NOMO-1 (cell line): ENCODE measurements around the gene RBBP5.
"Not testable (repeated sequence)": the region's sequence is repeated elsewhere in the genome, so short reads cannot be mapped to it uniquely, and the experiment has no call there.

ENCODE experiments used
- DNase-seq, 2 experiments: peaks; one replicate each; lab custom pipeline; 2025; ENCODE audit not compliant: unreplicated experiment in 2 of 2; lab: John Stamatoyannopoulos, UW

RBBP5 gene, protein sequence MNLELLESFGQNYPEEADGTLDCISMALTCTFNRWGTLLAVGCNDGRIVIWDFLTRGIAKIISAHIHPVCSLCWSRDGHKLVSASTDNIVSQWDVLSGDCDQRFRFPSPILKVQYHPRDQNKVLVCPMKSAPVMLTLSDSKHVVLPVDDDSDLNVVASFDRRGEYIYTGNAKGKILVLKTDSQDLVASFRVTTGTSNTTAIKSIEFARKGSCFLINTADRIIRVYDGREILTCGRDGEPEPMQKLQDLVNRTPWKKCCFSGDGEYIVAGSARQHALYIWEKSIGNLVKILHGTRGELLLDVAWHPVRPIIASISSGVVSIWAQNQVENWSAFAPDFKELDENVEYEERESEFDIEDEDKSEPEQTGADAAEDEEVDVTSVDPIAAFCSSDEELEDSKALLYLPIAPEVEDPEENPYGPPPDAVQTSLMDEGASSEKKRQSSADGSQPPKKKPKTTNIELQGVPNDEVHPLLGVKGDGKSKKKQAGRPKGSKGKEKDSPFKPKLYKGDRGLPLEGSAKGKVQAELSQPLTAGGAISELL

DNA sequence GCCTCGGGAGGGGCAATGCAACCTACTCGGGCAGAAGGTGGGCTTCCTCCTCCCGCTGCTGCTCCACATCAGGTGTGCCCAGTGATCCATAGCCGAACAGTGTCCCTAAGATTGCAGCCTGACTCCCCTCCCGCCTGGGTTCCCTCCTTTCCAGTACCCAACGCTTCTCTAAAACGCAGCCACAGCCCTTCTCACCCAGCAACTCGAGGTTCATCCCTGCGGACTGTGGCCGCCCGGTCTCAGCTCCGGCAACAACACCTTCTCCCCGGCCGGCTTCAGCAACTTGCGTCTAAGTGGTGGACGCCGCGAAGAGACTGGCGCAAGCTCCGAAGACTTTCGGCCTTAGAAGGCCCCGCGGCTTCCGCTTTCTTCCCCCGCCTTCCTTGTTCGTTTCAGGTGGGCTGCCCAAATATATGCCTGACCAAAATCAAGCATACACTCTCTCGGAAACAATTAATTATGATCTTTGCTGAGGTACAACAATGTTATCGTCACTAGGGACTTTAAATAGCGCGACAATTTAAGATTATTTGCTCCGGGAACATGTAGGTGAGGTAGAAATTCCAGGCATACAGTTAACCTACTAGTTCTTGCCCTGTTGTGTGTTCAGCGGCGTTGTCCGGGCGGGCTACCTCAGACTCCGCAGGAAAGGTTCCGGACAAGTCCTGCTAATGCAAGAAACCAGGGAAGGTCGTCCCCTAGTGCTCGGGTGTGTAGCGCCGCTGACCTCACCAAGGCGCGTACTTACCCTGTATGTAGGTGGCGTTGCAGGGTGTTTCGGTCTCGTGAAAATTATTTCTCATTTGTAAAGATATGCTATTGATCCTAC is at the start of gene RBBP5:
Gene RBBP5, minus strand, starts transcription at position 319 of the 829 bp plus-strand sequence. Its CDS starts 105 bp downstream, at position 214.
- peak; percentile 87 to 97 for DNase-seq

DNA sequence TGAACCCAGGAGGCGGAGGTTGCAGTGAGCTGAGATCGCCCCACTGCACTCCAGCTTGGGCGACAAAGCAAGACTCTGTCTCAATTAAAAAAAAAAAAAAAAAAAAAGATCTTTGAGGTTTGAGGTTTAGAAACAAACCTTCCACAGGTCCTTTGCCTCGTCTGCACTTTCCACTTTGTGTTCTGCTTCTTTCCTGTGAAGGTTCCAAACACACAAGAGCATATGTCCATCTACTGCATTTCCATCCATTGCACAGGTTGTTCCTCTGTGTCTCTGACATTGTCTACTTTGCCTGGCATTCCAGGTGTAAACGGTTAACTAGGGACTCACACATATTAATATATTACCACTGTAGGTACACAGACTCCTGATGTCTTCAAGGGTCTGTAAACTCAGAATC is 49.6 kb upstream of the RBBP5 start:
- DNase-seq = no peak

DNA sequence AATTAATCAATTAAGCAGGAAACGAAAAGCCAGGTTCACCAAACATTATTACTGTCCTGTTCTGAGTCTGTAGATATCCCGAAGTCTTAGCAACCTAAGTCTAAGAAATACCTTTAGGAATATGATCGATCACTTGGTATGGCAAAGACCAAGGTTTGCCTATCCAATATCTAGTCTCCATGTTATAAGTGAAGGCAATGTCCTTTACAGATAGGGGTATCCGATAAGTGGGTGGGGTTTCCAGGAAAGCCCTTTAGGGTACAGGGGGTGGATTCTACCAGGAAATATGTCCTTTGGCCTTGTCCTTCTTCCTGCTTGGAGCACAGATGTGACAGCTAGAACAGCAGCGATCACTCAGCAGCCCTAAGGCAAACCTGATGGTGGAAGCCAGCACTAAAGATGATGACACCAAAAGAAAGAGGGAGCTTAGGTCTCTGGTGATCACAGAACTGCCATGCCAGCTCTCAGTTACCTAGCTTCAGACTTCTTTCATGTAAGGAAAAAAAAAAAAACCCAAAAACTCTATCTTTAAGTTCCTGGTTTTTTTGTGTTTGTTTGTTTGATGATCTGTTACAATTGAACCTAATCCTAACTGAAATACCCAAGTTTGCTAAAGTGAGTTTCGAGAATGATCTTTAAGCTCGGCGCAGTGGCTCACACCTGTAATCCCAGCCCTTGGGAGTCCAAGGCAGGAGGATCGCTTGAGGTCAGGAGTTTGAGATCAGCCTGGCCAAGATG is 48.9 kb upstream of the RBBP5 start:
- DNase-seq = no peak

- DNase-seq = no peak
Observed at GRCh38 chr1:205169248-205169647, 47.5 kb upstream of the RBBP5 start.

DNA sequence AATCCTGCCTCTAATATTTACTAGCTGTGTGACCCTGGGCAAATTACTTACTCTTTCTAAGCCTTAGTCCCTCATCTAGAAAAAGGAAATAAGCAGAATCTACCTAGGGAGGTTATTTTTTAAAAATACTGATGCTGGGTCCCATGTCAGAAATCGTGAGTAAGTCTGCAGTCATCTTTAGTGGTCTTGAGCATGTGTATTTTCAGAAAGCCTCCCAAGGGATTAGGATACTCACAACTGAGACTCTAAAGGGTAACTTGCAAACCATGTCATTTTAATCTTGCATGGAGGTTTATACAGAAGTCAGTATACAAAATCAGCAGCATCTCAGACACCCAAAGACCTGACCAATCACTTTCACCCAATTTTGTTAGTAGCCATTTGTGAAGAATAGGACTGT is 46.5 kb upstream of the RBBP5 start:
- no peak for DNase-seq

DNA sequence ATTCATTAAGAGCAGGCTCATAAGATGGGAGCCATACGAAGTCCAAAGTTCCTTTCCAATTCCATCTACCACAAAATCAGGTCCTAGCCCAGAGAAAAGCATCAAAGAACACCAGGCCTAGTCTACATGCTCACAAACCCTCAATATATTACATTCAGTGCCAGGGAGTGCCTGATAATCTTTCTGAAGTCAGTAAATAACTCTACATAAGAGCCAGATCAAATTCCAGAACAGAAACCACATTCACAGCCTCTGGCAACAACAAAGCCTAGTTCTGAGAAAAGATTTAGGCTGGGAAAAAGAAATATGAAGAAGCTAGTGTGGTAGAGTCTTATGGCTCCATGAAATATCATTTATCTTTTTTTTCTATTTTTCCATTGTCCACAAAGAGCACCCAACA is 40.5 kb upstream of the RBBP5 start:
- no peak for DNase-seq

DNA sequence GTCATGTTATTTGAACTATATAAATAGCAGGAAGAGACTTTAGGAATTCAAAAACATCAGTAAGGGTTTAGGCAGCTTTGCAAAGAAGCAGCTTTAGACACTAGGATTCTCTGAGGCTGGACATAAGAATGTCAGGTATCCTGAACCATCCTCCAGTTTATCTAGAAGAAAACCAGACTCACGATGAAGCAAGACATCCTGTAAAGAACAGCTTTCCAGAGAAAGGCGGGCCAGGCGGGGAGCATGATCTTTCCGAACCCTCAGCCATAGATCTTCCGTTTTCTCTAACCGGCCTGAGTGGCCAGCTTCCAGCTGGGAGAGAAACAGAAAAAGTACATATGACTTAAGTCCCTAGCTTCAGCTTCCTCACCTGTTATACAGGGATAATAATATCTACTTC is 39.3 kb upstream of the RBBP5 start:
- DNase-seq = no peak

GRCh38 chr1:205158048-205158616 is 36.4 kb upstream of the RBBP5 start:
- DNase-seq = no peak

DNA sequence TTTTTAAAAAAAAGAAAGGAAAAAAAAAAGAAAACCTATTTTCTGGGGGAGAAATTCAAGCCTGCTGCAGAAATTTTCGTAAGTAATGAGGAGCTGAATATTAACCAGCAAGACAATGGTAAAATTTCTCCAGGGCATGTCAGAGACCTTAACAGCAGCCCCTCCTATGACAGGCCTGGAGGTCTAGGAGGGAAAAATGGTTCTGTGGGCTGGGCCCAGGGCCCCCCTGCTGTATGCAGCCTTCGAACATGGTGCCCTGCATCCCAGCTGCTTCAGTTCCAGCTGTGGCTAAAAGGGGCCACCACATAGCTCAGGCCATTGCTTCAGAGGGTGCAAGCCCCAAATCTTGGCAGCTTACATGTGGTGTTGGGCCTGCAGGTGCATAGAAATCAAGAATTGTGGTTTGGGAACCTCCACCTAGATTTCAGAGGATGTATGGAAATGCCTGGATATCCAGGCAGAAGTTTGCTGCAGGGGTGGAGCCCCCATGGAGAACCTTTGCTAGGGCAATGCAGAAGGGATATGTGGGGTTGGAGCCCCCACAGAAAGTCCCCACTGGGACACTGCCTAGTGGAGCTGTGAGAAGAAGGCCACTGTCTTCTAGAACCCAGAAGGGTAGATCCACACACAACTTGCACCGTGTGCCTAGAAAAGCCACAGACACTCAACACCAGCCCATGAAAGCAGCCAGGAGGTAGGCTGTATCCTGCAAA is 34.0 kb upstream of the RBBP5 start:
- DNase-seq = not testable (repeated sequence)

DNA sequence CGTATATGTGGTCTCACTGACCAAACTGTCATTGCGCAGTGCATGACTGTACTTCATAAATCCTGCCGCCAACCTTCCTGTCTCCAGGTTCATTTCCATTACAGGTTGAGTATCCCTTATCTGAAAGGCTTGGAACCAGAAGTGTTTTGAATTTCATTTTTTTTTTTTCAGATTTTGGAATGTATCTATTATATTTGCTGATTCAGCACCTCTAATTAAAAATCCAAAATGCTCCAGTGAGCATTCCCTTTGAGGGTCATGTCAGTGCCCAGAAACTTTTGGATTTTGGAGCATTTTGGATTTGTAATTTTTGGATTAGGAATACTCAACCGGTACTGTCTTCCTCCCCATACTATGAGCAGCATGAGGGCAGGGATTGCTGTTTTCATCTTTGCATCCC is 30.7 kb upstream of the RBBP5 start:
- no peak for DNase-seq

DNA sequence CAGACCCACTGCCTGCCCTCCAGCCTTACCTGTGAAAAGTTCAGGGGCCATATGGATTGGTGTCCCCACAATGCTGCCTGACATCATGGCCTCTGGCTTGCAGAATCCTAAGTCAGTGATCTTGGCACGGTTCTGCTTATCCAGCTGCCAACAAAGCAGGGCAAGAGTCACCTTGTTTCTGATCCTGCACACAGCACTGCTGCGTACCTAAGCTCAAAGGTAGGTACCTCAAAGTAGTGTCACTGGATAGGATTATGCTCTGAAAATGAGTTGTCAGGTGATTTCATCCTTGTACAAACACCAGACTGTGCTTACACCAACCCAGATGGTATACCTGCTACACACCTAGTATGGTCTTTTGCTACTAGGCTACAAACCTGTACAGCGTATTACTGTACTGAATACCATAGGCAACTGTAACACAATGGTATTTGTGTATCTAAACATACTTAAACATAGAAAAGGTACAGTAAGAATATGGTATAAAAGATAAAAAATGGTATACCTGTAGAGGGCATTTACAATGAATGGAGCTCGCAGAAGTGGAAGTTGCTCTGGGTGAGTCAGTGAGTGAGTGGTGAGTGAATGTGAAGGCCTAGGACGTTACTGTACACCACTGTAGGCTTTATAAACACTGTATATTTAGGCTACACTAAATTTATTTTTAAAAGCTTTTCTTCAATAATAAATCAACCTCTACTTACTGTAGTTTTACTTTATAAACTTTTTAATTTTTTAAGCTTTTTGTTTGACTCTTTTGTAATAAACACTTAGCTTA is 29.1 kb upstream of the RBBP5 start:
- no peak for DNase-seq

DNA sequence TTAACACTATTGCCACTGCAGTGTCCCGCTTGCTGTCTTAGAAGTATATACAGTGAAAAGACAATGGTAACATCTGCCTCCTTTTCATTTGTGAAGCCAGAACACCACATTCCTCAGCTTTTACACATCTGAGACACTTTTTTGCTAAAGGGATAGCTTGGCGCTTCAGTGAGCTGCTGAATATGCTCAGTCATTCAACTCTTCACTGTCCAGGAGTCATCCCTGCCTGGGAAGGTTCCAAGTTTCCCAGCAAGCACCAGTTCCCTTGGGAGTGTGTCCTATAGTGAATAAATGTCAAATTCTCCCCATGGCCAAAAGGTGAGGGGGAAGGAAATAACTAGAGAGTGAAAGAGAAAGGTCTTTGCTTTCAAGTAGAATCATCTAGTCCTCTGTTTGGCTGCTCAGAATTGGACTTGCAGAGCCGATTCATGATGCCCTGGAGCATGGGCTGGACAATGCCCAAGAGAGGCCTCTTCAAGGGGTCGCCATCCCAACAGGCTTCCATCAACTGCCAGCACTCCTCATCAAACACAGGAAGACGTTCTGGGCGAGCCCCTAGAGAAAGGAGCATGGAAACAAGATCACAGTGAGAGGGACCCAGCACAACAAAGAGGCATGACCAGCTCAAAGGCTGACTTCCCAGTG is 25.5 kb upstream of the RBBP5 start:
- DNase-seq = no peak

GRCh38 chr1:205144751-205145150 is 23.0 kb upstream of the RBBP5 start:
- DNase-seq = no peak

- DNase-seq = no peak
Observed at GRCh38 chr1:205144046-205144720, 22.4 kb upstream of the RBBP5 start.

- no peak for DNase-seq
Observed at GRCh38 chr1:205142102-205142469, 20.3 kb upstream of the RBBP5 start.

- DNase-seq = peak; percentile 7 to 73
Observed at GRCh38 chr1:205141236-205142101, 19.7 kb upstream of the RBBP5 start.

GRCh38 chr1:205140113-205140512 is 18.3 kb upstream of the RBBP5 start:
- DNase-seq = no peak
